ENCODE results near the gene RNF115. TPM values are rescaled to one million over a fixed set of nuclear protein-coding genes. Genes with fewer than 3 reads are reported as not detected.

The RNF115 gene
- total and polyA plus RNA-seq, 2 of the 13 experiments (the other 11 are each of a cell fraction or from before 2014, with no cell fraction given) = 6.0 to 10.1 TPM

DNA sequence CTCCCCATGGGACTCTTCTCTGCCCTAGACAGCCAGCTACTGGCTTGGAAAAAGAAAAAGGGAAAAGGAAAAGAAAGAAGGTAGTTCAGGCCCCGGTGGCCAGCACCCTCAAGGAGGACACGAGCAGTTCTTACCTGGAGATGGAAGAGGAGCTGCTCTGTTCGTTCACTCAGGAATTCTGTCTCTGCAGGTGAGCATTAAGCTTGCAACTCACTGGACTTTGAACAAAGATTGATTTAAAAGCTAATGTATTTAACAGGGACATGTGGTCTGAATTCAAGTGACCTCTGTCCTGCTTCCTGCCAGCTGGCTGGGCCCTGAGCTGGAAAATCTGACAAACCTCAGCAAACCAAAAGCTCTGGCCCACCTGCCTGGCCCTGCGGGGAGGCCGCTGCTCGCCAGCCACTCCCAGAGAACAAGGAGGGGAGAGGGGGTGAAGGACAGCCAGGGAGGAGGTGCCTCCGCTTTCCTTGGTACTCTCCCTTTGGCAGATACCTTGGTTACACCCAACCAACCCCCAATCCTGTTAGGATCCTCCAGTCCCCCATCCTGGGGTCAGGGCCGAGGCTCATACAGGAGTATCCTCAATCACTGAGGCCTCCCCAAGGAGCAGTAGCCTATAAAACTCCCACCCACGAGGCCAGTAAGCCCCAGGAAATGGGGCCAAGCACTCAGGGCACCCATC lies 116.6 kb downstream of the RNF115 start, which contains the start of gene PDZK1 (continued):
- TF ChIP-seq ZSCAN22 (CRISPR knock-in tag; IDR thresholded peaks at IDR 0.05) = no peak
- TF ChIP-seq FOSL1 (CRISPR knock-in tag; IDR thresholded peaks at IDR 0.05; ENCODE audit: borderline replicate concordance) = peak; percentile 37; the same call in 1 of the 2 replicates
- no peak for TF ChIP-seq TSC22D2 (CRISPR knock-in tag; IDR thresholded peaks at IDR 0.05; ENCODE audit: borderline replicate concordance)
- TF ChIP-seq ZNF550 (CRISPR knock-in tag; IDR thresholded peaks at IDR 0.05; ENCODE audit: borderline replicate concordance) = no peak
- TF ChIP-seq HMGA1 (CRISPR knock-in tag; conservative IDR thresholded peaks at IDR 0.05) = no peak
- TF ChIP-seq, protein P1, sequence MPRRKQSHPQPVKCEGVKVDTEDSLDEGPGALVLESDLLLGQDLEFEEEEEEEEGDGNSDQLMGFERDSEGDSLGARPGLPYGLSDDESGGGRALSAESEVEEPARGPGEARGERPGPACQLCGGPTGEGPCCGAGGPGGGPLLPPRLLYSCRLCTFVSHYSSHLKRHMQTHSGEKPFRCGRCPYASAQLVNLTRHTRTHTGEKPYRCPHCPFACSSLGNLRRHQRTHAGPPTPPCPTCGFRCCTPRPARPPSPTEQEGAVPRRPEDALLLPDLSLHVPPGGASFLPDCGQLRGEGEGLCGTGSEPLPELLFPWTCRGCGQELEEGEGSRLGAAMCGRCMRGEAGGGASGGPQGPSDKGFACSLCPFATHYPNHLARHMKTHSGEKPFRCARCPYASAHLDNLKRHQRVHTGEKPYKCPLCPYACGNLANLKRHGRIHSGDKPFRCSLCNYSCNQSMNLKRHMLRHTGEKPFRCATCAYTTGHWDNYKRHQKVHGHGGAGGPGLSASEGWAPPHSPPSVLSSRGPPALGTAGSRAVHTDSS (CRISPR knock-in tag; conservative IDR thresholded peaks at IDR 0.05) = no peak
- TF ChIP-seq ELF3 (CRISPR knock-in tag; IDR thresholded peaks at IDR 0.05) = 0 out of 2 replicates have a peak, but pooled peaks have one; percentile 29
- no peak for TF ChIP-seq NPAS2 (CRISPR knock-in tag; IDR thresholded peaks at IDR 0.05; ENCODE audit: borderline replicate concordance)
- TF ChIP-seq ZNF3 (CRISPR knock-in tag; IDR thresholded peaks at IDR 0.05) = no peak
- peak; percentile 59 for TF ChIP-seq NR2F6 (IDR thresholded peaks at IDR 0.05)
- TF ChIP-seq NR2F6 (CRISPR knock-in tag; IDR thresholded peaks at IDR 0.05) = peak; percentile 76
- no peak for TF ChIP-seq KLF11 (CRISPR knock-in tag; IDR thresholded peaks at IDR 0.05)
- no peak for TF ChIP-seq NR1H2 (CRISPR knock-in tag; IDR thresholded peaks at IDR 0.05; ENCODE audit: borderline replicate concordance, low read depth)
- no peak for TF ChIP-seq HNRNPUL1 (IDR thresholded peaks at IDR 0.05; ENCODE audit: low read depth, low read length)
- TF ChIP-seq ZNF138 (CRISPR knock-in tag; IDR thresholded peaks at IDR 0.05; ENCODE audit: low read depth) = no peak
- TF ChIP-seq, protein P2, sequence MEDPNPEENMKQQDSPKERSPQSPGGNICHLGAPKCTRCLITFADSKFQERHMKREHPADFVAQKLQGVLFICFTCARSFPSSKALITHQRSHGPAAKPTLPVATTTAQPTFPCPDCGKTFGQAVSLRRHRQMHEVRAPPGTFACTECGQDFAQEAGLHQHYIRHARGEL (CRISPR knock-in tag; IDR thresholded peaks at IDR 0.05) = no peak
- TF ChIP-seq TGIF2 (CRISPR knock-in tag; IDR thresholded peaks at IDR 0.05) = no peak
- TF ChIP-seq SOX13 (IDR thresholded peaks at IDR 0.05) = no peak
- 0 out of 4 replicates have a peak, but pooled peaks of 1 of the 2 experiments have one; percentile 45 for TF ChIP-seq SOX13 (CRISPR knock-in tag; conservative IDR thresholded peaks at IDR 0.05 in 1 of 2, IDR thresholded peaks at IDR 0.05 in 1 of 2)
- TF ChIP-seq, protein P3, sequence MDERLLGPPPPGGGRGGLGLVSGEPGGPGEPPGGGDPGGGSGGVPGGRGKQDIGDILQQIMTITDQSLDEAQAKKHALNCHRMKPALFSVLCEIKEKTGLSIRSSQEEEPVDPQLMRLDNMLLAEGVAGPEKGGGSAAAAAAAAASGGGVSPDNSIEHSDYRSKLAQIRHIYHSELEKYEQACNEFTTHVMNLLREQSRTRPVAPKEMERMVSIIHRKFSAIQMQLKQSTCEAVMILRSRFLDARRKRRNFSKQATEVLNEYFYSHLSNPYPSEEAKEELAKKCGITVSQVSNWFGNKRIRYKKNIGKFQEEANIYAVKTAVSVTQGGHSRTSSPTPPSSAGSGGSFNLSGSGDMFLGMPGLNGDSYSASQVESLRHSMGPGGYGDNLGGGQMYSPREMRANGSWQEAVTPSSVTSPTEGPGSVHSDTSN (CRISPR knock-in tag; IDR thresholded peaks at IDR 0.05) = no peak
- TF ChIP-seq SP4 (CRISPR knock-in tag; IDR thresholded peaks at IDR 0.05) = no peak
- TF ChIP-seq, protein P4, sequence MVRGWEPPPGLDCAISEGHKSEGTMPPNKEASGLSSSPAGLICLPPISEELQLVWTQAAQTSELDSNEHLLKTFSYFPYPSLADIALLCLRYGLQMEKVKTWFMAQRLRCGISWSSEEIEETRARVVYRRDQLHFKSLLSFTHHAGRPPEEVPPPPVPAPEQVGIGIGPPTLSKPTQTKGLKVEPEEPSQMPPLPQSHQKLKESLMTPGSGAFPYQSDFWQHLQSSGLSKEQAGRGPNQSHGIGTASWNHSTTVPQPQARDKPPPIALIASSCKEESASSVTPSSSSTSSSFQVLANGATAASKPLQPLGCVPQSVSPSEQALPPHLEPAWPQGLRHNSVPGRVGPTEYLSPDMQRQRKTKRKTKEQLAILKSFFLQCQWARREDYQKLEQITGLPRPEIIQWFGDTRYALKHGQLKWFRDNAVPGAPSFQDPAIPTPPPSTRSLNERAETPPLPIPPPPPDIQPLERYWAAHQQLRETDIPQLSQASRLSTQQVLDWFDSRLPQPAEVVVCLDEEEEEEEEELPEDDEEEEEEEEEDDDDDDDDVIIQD (CRISPR knock-in tag; IDR thresholded peaks at IDR 0.05; ENCODE audit: low read depth) = no peak
- TF ChIP-seq, protein P5, sequence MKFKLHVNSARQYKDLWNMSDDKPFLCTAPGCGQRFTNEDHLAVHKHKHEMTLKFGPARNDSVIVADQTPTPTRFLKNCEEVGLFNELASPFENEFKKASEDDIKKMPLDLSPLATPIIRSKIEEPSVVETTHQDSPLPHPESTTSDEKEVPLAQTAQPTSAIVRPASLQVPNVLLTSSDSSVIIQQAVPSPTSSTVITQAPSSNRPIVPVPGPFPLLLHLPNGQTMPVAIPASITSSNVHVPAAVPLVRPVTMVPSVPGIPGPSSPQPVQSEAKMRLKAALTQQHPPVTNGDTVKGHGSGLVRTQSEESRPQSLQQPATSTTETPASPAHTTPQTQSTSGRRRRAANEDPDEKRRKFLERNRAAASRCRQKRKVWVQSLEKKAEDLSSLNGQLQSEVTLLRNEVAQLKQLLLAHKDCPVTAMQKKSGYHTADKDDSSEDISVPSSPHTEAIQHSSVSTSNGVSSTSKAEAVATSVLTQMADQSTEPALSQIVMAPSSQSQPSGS (CRISPR knock-in tag; IDR thresholded peaks at IDR 0.05) = peak; percentile 78; the same call in 1 of the 2 replicates
- TF ChIP-seq, protein P6, sequence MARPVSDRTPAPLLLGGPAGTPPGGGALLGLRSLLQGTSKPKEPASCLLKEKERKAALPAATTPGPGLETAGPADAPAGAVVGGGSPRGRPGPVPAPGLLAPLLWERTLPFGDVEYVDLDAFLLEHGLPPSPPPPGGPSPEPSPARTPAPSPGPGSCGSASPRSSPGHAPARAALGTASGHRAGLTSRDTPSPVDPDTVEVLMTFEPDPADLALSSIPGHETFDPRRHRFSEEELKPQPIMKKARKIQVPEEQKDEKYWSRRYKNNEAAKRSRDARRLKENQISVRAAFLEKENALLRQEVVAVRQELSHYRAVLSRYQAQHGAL (CRISPR knock-in tag; IDR thresholded peaks at IDR 0.05; ENCODE audit: not compliant biosample characterization) = no peak
- TF ChIP-seq ZNF251 (CRISPR knock-in tag; IDR thresholded peaks at IDR 0.05) = no peak

All from HepG2 (cell line).